ENCODE measurements around the gene SLX9.

GRCh38 chr21:44954281-44954771, 14.5 kb downstream of the SLX9 start:
- TF ChIP-seq NFIC (IDR thresholded peaks at IDR 0.05; ENCODE audit: borderline replicate concordance): no peak
- no peak for TF ChIP-seq GATA2 (CRISPR knock-in tag; IDR thresholded peaks at IDR 0.05)
- no peak for TF ChIP-seq NRF1 (IDR thresholded peaks at IDR 0.05; ENCODE audit: low read depth, low read length)
- TF ChIP-seq CTCF (IDR thresholded peaks at IDR 0.05): no peak
- no peak for TF ChIP-seq MXI1 (IDR thresholded peaks at IDR 0.05; ENCODE audit: low read depth, low read length)
- no peak for TF ChIP-seq POLR2AphosphoS5 (IDR thresholded peaks at IDR 0.05; ENCODE audit: low read depth, low read length)
- TF ChIP-seq ZBTB33 (IDR thresholded peaks at IDR 0.05; ENCODE audit: borderline replicate concordance, low read depth): no peak
- no peak for TF ChIP-seq MAX (IDR thresholded peaks at IDR 0.05; ENCODE audit: low read depth)
- TF ChIP-seq GABPA (IDR thresholded peaks at IDR 0.05; ENCODE audit: low read depth): no peak
- no peak for TF ChIP-seq REST (IDR thresholded peaks at IDR 0.05; ENCODE audit: low read depth, low read length)

Data from SK-N-SH (cell line).